ENCODE data around the gene CHD9NB.

CHD9NB gene

DNA sequence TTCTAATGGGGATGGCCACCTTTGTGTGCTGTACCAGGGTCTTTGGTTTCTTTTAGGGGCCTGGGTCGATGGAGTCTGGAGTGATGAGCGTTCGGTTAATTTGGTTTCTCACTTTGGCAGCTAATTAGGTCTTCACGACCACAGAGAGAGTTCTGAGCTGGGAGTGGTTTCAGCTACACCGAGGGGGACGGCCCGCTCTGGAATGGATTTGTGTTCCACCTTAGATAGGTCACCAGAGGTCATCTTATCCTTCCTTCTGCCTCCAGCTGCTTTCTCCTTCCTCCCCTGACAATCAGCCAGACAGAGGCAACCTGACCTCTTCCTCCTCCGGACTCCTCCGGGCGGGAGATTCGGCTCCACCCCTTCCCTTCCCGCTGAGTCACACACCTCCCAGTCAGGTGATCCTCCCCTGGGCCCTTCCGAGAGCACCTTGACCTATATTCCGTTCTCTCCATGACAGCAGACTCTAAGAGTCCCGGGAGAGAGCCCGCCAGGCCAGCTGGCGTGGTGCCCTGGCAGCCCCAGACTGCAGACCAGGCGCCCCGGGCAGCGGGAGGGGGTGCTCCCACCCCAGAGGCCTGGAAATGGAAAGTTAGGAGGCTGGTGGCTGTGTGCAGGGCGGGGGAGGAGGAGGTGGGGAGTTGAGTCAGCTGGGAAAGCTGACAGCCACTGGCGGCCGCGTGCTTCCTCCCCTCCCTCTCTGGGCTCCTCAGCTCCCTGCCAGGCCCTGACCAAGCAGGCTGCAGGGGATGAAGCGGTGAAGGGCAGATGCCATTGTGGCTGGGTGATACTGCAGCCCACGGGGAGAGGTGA lies 46.8 kb upstream of the CHD9NB start:
- DNase-seq (ENCODE audit: low read depth in 1 of 2, low spot score in 1 of 2): peak; percentile 89 to 90
- Histone ChIP-seq H3K27me3 (ENCODE audit: insufficient read depth, poor library complexity, severe bottlenecking) (no peaks in the 10 kb centered on the region), H3K4me3 (replicated peaks; ENCODE audit: insufficient read depth, low read length) (peak overlapping the region; percentile 47), H3K27ac (replicated peaks) (peak overlapping the region; percentile 84)
- TF ChIP-seq GABPA (IDR thresholded peaks at IDR 0.05; ENCODE audit: low read depth) (no peak), POLR2AphosphoS5 (IDR thresholded peaks at IDR 0.05; ENCODE audit: low read depth) (peak; percentile 62; the same call in 1 of the 2 replicates), SPI1 (IDR thresholded peaks at IDR 0.05; ENCODE audit: borderline replicate concordance, low read depth) (peak; percentile 41; the same call in 1 of the 2 replicates)

DNA sequence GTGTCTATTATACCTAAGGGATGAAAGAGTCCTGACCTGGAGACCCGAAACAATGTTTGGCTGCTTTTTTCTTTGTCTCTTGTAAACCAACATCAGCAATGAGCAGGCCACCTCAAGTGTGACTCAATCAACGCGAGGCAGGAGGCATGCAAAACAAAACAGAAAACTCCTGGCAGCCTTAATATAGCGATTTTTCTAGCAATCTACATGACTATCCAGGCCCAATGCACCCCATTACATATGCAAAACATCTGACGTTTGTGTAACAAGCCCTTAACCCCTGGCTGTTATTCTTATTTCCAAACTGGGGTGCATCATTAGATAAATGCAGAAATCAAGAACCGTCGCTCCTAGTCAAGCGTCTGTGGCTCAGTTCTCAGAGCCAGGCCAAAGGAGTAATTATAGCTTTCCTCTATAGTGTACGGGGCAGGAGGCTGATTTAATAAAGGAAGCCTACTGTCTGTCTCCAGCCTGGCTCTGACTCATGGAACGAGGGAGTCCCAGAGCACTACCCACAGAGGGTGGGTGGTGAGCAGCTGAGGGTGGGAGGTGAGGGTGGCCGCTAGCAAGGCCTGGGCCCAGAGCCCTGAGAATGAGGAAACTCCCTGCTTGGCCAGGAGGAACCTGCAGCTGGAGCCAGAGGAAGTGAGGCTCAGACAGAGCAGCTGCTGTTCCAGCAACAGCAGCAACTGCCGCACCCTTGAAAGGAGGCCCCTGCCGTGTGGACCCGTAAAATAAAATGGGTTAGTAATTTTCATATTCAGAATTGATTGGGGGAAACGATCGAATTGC lies 46.0 kb upstream of the CHD9NB start:
- Histone ChIP-seq H3K27ac (replicated peaks) (peak overlapping the region; percentile 84), H3K4me3 (replicated peaks; ENCODE audit: insufficient read depth, low read length) (peak overlapping the region; percentile 47), H3K27me3 (ENCODE audit: insufficient read depth, poor library complexity, severe bottlenecking) (no peaks in the 10 kb centered on the region)
- DNase-seq (ENCODE audit: low read depth in 1 of 2, low spot score in 1 of 2): peak; percentile 92 to 96
- TF ChIP-seq, protein P1, sequence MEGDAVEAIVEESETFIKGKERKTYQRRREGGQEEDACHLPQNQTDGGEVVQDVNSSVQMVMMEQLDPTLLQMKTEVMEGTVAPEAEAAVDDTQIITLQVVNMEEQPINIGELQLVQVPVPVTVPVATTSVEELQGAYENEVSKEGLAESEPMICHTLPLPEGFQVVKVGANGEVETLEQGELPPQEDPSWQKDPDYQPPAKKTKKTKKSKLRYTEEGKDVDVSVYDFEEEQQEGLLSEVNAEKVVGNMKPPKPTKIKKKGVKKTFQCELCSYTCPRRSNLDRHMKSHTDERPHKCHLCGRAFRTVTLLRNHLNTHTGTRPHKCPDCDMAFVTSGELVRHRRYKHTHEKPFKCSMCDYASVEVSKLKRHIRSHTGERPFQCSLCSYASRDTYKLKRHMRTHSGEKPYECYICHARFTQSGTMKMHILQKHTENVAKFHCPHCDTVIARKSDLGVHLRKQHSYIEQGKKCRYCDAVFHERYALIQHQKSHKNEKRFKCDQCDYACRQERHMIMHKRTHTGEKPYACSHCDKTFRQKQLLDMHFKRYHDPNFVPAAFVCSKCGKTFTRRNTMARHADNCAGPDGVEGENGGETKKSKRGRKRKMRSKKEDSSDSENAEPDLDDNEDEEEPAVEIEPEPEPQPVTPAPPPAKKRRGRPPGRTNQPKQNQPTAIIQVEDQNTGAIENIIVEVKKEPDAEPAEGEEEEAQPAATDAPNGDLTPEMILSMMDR (IDR thresholded peaks at IDR 0.05; ENCODE audit: insufficient read depth, low read length): no peak
- 0 out of 2 replicates have a peak, but pooled peaks have one; percentile 11 for TF ChIP-seq GABPA (IDR thresholded peaks at IDR 0.05; ENCODE audit: low read depth)
- TF ChIP-seq SPI1 (IDR thresholded peaks at IDR 0.05; ENCODE audit: borderline replicate concordance, low read depth): peak; percentile 94
- TF ChIP-seq POLR2AphosphoS5 (IDR thresholded peaks at IDR 0.05; ENCODE audit: low read depth): peak; percentile 96
- TF ChIP-seq, protein P2, sequence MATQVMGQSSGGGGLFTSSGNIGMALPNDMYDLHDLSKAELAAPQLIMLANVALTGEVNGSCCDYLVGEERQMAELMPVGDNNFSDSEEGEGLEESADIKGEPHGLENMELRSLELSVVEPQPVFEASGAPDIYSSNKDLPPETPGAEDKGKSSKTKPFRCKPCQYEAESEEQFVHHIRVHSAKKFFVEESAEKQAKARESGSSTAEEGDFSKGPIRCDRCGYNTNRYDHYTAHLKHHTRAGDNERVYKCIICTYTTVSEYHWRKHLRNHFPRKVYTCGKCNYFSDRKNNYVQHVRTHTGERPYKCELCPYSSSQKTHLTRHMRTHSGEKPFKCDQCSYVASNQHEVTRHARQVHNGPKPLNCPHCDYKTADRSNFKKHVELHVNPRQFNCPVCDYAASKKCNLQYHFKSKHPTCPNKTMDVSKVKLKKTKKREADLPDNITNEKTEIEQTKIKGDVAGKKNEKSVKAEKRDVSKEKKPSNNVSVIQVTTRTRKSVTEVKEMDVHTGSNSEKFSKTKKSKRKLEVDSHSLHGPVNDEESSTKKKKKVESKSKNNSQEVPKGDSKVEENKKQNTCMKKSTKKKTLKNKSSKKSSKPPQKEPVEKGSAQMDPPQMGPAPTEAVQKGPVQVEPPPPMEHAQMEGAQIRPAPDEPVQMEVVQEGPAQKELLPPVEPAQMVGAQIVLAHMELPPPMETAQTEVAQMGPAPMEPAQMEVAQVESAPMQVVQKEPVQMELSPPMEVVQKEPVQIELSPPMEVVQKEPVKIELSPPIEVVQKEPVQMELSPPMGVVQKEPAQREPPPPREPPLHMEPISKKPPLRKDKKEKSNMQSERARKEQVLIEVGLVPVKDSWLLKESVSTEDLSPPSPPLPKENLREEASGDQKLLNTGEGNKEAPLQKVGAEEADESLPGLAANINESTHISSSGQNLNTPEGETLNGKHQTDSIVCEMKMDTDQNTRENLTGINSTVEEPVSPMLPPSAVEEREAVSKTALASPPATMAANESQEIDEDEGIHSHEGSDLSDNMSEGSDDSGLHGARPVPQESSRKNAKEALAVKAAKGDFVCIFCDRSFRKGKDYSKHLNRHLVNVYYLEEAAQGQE (IDR thresholded peaks at IDR 0.05; ENCODE audit: insufficient replicate concordance, low read depth): no peak

GRCh38 chr16:53097190-53097589 lies 44.5 kb upstream of the CHD9NB start:
- Histone ChIP-seq H3K4me3 (replicated peaks; ENCODE audit: insufficient read depth, low read length) (no peak overlapping the region), H3K27me3 (ENCODE audit: insufficient read depth, poor library complexity, severe bottlenecking) (no peaks in the 10 kb centered on the region), H3K27ac (replicated peaks) (no peak overlapping the region; the same call in 1 of the 2 replicates)
- no peak for TF ChIP-seq GABPA (IDR thresholded peaks at IDR 0.05; ENCODE audit: low read depth)
- TF ChIP-seq, protein P1 (IDR thresholded peaks at IDR 0.05; ENCODE audit: insufficient read depth, low read length): no peak
- TF ChIP-seq, protein P2 (IDR thresholded peaks at IDR 0.05; ENCODE audit: insufficient replicate concordance, low read depth): no peak
- DNase-seq (ENCODE audit: low read depth in 1 of 2, low spot score in 1 of 2): no peak

DNA sequence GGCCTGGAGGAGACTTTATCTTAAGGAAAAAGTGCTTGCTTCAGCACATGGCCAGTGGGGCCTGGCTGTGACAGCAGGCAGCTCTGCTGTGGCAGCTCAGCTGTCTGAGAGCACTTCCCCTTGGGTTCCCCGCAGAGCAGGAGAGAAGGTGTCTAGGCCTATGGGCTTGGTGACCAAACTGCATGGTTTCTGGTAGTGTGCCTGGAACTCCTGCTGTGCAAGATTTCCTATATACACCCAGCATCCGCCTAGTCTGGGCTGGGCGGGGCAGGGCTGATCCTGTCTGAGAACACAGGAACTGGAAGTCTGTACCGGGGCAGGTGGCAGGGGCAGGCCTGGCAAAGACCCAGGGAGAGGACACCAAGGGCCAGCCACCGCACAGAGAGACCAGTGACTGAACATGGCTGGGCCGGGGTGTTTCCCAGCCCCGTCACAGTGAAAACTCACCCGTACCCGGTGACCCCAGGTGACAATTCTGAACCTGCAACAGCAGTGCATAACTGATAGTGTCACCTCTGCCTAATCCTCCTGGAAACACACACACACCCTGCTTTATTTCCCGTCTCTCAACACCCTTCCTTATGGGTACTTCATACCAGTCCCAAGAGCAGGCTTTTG lies 41.4 kb upstream of the CHD9NB start:
- TF ChIP-seq GABPA (IDR thresholded peaks at IDR 0.05; ENCODE audit: low read depth) (no peak), SPI1 (IDR thresholded peaks at IDR 0.05; ENCODE audit: borderline replicate concordance, low read depth) (peak; percentile 94), POLR2AphosphoS5 (IDR thresholded peaks at IDR 0.05; ENCODE audit: low read depth) (peak; percentile 74)
- TF ChIP-seq, protein P2 (IDR thresholded peaks at IDR 0.05; ENCODE audit: insufficient replicate concordance, low read depth): no peak
- TF ChIP-seq, protein P1 (IDR thresholded peaks at IDR 0.05; ENCODE audit: insufficient read depth, low read length): no peak
- Histone ChIP-seq H3K4me3 (replicated peaks; ENCODE audit: insufficient read depth, low read length) (no peak overlapping the region), H3K27me3 (ENCODE audit: insufficient read depth, poor library complexity, severe bottlenecking) (no peaks in the 10 kb centered on the region), H3K27ac (replicated peaks) (peak overlapping the region; percentile 49)
- DNase-seq (ENCODE audit: low read depth in 1 of 2, low spot score in 1 of 2): peak; percentile 49 to 94
